IPS-18a (cell line): ENCODE results near the gene ALPI.
"Not testable (repeated sequence)": the region's sequence is repeated elsewhere in the genome, so short reads cannot be mapped to it uniquely, and the experiment has no call there.

Source experiments
- H3K27ac ChIP-seq: one replicate; pipeline ENCODE4 v1.5.1; 2013; ENCODE audit warnings: low read length
- H3K27me3 ChIP-seq: one replicate; pipeline ENCODE4 v1.6.1; 2013; ENCODE audit warnings: mild to moderate bottlenecking, low read length; ENCODE audit not compliant: control insufficient read depth, insufficient read depth
- H3K36me3 ChIP-seq: one replicate; pipeline ENCODE4 v1.6.1; 2013; ENCODE audit warnings: low read depth, low read length; ENCODE audit not compliant: control insufficient read depth
- H3K4me1 ChIP-seq: one replicate; pipeline ENCODE4 v1.6.1; 2013; ENCODE audit warnings: low read depth, low read length; ENCODE audit not compliant: control insufficient read depth
- H3K4me3 ChIP-seq: one replicate; pipeline ENCODE4 v1.5.1; 2013; ENCODE audit warnings: low read length
- H3K9ac ChIP-seq: one replicate; pipeline ENCODE4 v1.6.1; 2013; ENCODE audit warnings: mild to moderate bottlenecking, low read length, moderate library complexity
- H3K9me3 ChIP-seq: one replicate; pipeline ENCODE4 v1.6.1; 2013; ENCODE audit warnings: low read depth, low read length; ENCODE audit not compliant: control insufficient read depth

ALPI gene

DNA sequence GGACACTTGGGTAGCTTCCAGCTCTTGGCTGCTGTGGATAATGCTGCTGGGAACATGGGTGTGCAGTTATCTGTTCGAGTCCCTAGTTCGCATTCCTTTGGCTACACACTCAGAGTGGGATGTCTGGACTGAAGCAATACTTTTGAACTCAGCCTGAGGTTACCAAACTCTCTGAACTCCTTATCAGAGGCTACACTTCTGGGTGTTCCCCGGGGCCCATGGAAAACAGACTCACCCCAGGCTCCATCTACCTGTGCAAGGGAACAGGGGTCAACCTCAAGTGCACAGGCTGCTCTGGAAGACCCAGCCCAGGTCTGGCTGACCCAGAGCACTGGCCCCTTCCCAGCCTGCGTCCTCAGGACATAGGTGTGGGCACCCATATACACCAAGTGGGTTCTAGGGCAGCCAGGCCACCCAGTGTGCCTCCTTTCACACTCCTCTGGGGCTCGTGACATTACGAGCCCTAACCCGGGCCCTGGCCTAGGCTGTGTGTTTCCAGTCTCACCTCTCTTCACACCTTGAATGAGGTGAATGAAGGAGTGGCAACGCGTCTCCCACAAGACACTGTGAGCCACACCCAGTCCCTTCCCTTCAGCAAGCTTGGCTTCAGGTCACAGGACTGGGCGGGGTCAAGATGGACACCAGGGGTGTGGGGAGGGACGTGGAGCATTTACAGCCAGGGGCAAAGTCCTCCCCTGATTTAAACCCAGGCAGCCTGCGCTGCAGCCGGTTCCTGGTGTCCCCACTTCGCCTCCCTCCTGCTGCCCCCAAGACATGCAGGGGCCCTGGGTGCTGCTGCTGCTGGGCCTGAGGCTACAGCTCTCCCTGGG lies at the start of gene ALPI:
TSS of gene ALPI (plus strand) at position 728 of the 830 bp plus-strand sequence. CDS start at position 775, 47 bp downstream.
- no peak within 1 kb of the TSS for H3K4me3 ChIP-seq
- no peaks in the 10 kb centered on the region for H3K4me1 ChIP-seq
- no peaks in the 10 kb centered on the region for H3K36me3 ChIP-seq
- H3K27ac ChIP-seq, result no peak within 1 kb of the TSS
- H3K9ac ChIP-seq, result no peak within 1 kb of the TSS
- H3K27me3 ChIP-seq, result no peaks in the 10 kb centered on the region
- H3K9me3 ChIP-seq, result no peaks in the 10 kb centered on the region

DNA sequence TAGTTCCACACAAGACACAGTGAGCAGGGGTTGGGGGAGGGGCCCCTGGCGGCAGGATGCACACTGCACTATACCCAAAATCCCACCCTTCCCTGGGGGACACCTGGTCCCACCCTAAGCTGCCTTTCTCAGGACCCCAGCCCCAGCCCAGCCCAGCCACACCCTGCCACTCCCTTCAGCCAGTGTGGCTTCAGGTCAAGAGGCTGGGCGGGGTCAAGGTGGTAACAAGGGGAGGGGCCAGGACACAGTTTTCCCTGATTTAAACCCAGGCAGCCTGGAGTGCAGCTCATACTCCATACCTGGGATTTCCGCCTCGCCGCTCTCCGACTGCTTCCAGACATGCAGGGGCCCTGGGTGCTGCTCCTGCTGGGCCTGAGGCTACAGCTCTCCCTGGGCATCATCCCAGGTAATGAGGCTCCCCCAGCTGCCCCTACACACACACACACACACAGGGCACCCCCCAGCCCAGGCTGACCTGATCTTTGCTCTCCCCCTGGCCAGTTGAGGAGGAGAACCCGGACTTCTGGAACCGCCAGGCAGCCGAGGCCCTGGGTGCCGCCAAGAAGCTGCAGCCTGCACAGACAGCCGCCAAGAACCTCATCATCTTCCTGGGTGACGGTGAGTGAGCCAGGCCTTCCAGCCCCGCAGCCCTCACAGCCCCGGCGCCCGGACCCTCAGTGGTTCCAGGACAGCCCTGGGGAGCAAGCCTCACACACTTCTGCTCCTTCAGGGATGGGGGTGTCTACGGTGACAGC lies 49.2 kb upstream of the ALPI start, which contains the start of gene ALPG:
TSS of gene ALPG (plus strand) at position 289 of the 755 bp plus-strand sequence. CDS start at position 340, 51 bp downstream.
- H3K4me3 ChIP-seq, result no peak within 1 kb of the TSS
- no peaks in the 10 kb centered on the region for H3K4me1 ChIP-seq
- no peak within 1 kb of the TSS for H3K9ac ChIP-seq

DNA sequence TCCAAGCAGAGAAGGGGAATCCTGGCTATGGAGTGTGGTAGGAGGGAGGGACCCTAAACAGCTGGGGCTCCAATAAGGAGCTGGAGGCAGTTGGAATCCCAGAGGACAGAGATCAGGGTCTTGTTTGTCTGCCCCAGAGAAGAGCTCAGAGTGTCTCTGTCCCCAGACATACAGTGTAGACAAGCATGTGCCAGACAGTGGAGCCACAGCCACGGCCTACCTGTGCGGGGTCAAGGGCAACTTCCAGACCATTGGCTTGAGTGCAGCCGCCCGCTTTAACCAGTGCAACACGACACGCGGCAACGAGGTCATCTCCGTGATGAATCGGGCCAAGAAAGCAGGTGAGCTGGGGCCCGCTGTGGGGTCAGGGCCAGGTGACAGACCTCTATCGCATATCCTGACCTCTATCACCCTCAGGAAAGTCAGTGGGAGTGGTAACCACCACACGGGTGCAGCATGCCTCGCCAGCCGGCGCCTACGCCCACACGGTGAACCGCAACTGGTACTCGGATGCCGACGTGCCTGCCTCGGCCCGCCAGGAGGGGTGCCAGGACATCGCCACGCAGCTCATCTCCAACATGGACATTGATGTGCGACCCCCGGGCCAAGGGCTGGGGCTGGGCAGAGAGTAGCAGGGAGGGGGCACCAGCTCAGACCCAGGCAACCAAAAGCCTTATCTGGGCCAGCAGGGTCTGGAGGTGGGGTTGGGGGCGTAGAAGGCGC lies 48.4 kb upstream of the ALPI start:
- not testable (repeated sequence) for H3K4me3 ChIP-seq, H3K36me3 ChIP-seq, H3K4me1 ChIP-seq, H3K9ac ChIP-seq, H3K27me3 ChIP-seq, H3K27ac ChIP-seq, H3K9me3 ChIP-seq

More for the DNA sequence above, 49.2 kb upstream of the ALPI start, which contains the start of gene ALPG:
- H3K36me3 ChIP-seq, result peaks cover 3% of the 10 kb centered on the region
- H3K27ac ChIP-seq, result no peak within 1 kb of the TSS
- H3K27me3 ChIP-seq, result no peaks in the 10 kb centered on the region
- H3K9me3 ChIP-seq, result no peaks in the 10 kb centered on the region

DNA sequence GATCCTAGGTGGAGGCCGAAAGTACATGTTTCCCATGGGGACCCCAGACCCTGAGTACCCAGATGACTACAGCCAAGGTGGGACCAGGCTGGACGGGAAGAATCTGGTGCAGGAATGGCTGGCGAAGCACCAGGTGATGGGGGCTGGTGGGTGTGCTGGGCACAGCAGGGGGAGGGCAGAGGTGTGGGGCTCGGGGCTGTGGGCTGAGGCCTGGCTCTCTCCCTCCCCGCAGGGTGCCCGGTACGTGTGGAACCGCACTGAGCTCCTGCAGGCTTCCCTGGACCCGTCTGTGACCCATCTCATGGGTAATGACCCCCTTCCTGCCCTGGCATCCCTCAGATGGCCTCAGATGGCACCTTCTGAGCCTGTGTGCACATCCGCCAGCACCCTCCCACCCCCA lies 47.7 kb upstream of the ALPI start:
- H3K27me3 ChIP-seq, H3K9me3 ChIP-seq, H3K4me1 ChIP-seq, H3K27ac ChIP-seq, H3K4me3 ChIP-seq, H3K36me3 ChIP-seq, H3K9ac ChIP-seq: not testable (repeated sequence)

DNA sequence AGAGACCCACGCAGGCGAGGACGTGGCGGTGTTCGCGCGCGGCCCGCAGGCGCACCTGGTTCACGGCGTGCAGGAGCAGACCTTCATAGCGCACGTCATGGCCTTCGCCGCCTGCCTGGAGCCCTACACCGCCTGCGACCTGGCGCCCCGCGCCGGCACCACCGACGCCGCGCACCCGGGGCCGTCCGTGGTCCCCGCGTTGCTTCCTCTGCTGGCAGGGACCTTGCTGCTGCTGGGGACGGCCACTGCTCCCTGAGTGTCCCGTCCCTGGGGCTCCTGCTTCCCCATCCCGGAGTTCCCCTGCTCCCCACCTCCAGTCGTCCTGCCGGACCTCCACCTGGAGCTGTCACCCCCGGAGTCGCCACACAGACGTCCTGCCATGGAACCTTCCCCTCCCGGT lies 46.3 kb upstream of the ALPI start:
- not testable (repeated sequence) for H3K36me3 ChIP-seq, H3K4me1 ChIP-seq, H3K27ac ChIP-seq, H3K4me3 ChIP-seq, H3K9ac ChIP-seq, H3K9me3 ChIP-seq, H3K27me3 ChIP-seq

DNA sequence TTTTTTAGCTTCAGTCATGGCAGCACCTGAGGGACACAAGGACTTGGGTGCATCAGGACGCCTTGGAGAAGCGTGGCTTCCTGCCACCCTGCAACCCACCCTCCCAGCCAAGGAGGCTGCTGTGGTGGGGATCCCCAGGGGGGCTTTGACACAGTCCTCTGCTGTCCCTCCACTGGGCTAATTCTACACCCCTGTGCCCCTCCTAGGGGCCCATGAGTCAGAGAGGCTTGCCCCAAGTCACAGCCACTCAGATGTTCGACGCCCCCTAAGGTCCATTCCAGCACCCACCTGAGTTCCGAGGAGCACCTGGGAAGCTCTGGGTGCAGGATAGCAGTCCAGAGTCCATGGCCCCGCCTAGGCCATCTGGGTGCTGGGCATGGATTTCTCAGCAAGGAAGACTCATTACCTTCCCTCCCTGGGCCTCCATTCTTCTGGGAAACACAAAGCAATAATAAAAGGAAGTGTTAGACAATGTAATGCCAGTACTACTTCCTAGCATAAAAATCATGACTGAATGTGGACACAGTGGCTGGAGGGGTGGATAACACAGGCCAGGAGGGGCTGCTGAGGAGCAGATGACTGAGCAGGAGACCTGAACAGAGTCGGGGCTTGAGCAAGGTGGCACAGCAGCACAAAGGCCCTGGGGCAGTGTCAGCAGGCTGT lies 45.6 kb upstream of the ALPI start:
- peaks cover 6% of the 10 kb centered on the region for H3K36me3 ChIP-seq
- H3K27ac ChIP-seq, result no peak overlapping the region
- no peak overlapping the region for H3K9ac ChIP-seq
- H3K4me1 ChIP-seq, result no peaks in the 10 kb centered on the region
- H3K9me3 ChIP-seq, result no peaks in the 10 kb centered on the region
- H3K27me3 ChIP-seq, result no peaks in the 10 kb centered on the region
- H3K4me3 ChIP-seq, result no peak overlapping the region

DNA sequence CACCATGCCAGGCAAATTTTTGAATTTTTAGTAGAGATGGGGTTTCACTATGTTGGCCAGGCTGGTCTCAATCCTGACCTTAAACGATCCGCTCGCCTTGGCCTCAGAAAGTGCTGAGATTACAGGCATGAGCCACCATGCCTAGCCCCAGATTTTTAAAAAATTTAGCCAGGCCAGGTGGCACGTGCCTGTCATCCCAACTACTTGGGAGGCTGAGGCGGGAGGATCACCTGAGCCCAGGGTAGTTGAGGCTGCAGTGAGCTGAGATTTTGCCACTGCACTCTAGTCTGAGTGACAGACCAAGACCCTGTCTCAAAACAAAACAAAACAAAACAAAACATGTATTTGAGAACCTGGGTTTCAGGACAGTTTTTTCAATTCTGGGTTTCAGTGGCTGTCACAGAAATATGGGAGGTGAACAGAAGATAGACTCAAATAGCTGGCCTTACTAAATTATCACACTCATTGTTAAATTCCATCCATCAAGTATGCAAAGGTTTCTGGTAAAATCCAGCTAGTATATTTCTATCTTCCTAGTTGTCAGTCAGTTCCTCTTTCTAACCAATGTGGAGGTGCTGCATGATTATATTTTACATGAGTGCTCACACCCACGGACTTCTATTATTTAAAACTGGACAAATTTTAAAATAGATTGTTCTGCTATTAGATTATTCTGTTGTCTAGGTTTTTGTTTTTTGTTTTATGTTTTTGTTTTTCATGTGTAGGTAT lies 43.9 kb upstream of the ALPI start:
- Histone ChIP-seq H3K27me3 (peaks cover 1% of the 10 kb centered on the region), H3K4me3 (no peak overlapping the region), H3K36me3 (peaks cover 23% of the 10 kb centered on the region), H3K9me3 (no peaks in the 10 kb centered on the region), H3K27ac (no peak overlapping the region), H3K4me1 (no peaks in the 10 kb centered on the region), H3K9ac (no peak overlapping the region)

DNA sequence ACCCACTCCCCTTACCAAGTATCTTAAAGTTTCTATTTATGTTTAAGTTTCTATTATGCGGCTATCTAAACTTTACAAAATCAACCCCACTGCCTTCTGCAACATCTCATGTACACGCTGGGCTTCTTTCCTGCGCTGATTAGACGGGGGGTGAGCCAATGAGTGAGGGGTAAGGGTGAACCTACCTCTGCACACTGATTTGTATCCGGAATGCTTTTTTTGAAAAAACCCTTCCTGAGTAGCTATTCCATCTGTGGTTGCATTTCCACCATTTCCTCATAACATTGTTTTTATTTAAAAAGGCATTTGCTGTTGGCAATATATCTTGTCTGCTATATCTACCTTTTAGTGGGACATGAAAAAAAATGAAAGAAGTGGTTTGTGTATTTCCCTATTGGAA lies 43.0 kb upstream of the ALPI start:
- H3K9ac ChIP-seq, result no peak overlapping the region
- peaks cover 10% of the 10 kb centered on the region for H3K27me3 ChIP-seq
- no peaks in the 10 kb centered on the region for H3K4me1 ChIP-seq
- H3K9me3 ChIP-seq, result no peaks in the 10 kb centered on the region
- no peak overlapping the region for H3K4me3 ChIP-seq
- H3K36me3 ChIP-seq, result peaks cover 28% of the 10 kb centered on the region
- H3K27ac ChIP-seq, result no peak overlapping the region

DNA sequence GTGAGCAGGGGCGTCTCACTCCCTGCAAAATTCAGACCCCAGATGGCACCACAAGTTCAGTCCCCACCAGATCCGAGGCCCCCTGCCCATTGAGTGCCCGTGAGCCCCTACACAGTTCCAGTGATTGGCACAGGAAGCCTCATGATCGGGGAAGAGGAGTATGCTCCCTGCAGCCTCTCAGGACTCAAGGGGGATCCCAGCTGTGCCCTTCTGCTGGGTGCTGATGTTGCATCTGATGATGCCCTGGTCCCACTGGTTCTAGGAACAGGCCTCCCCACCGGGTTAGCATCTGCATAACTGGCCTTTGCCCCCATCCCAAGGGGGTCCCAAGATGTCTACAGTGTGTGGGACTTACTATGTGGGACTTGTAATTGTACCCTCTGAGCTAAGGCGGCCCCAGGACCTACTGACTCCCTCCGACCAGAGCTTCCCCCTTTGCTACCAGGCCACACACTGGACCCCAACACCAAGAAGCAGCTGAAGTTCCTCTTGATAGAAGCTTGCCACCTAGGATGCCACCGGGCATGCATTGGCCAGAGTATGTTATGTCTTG lies 40.7 kb upstream of the ALPI start:
- no peak overlapping the region for H3K9ac ChIP-seq
- peaks cover 32% of the 10 kb centered on the region for H3K27me3 ChIP-seq
- H3K27ac ChIP-seq, result no peak overlapping the region
- H3K4me3 ChIP-seq, result no peak overlapping the region
- no peaks in the 10 kb centered on the region for H3K4me1 ChIP-seq
- peaks cover 2% of the 10 kb centered on the region for H3K9me3 ChIP-seq
- H3K36me3 ChIP-seq, result peaks cover 28% of the 10 kb centered on the region

DNA sequence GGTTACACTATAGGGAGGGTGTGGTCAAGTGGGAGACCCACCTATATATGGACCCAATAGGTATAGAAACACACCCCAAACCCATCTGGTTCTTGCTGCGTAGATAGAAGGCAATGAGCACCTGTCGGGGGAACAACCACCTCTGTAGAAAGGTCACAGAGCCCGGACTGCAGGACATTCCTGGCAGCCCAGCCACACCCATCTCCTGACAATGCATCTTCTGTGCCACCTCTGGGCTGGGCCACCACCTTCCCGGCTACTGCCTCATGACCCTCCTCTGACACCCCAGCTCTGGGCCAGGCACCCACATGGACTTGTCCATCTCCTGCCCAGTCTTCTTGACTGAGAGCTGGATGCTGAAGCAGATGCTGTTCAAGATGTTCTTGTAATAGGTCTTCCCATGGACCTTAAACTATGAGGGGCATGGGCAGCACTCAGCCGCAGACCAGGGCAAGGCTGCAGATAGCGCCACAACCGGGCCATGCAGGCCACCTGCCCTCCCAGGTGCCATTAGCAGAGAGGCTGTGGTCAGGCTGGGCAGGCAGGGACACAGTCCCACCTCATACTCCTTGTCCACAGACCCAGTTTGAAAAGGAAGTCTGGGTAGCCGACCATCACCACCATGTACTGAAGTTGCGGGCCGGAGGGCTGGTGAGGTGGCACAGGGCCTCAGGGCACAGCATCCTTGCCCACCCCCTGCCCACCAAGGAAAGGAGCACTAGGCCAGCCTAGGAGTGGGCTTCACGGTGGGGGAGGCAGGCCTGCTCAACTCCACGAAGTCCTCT lies 40.0 kb upstream of the ALPI start:
- Histone ChIP-seq H3K9ac (no peak overlapping the region), H3K27ac (no peak overlapping the region), H3K4me3 (no peak overlapping the region), H3K9me3 (peaks cover 3% of the 10 kb centered on the region), H3K4me1 (no peaks in the 10 kb centered on the region), H3K27me3 (peaks cover 39% of the 10 kb centered on the region), H3K36me3 (peaks cover 28% of the 10 kb centered on the region)
